Lower leg skin (tissue), 3 donors: ENCODE data around the gene OSBP2.

ENCODE experiments used
- POLR2A ChIP-seq, 2 donors: fragments of 450-650 bp; IDR thresholded peaks; one replicate each; pipeline ENCODE4 v1.6.1; 2016 to 2017; ENCODE audit warnings: antibody characterized with exemption in 2 of 2, mild to moderate bottlenecking in 1 of 2, moderate library complexity in 1 of 2
- TF ChIP-seq, protein P1 (sequence below), 3 donors: fragments of 450-650 bp; IDR thresholded peaks; one replicate each; pipeline ENCODE4 v1.5.1; 2016; ENCODE audit warnings: antibody characterized with exemption in 3 of 3, mild to moderate bottlenecking in 3 of 3, moderate library complexity in 2 of 3

DNA sequence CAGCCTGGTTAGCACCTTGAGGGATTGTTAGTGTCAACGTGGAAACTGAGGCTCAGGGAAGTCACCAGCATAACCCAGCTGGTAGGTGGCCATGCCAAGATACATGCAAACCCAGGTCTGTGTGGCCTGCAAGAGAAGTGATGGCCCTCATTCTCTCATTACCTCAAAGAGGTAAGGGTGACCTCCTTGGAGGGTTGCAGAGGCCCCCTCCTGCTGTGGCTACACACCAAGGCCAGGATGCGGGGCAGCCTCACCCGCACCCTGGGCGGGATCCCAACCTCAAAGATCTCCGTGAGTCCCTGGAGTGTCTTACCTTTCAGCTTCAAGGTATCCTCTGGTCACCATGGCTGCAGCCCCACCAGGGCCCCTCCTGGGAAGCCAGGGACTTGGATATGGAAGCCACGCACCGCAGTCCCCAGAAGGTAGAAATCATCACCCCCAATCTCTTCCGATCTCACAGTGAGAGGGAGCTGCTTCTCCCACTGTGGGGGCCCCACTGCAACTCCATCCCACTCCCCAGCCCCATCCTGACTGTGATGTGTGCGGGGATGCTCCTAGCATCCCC, 178.5 kb downstream of the OSBP2 start:
- TF ChIP-seq, protein P1, sequence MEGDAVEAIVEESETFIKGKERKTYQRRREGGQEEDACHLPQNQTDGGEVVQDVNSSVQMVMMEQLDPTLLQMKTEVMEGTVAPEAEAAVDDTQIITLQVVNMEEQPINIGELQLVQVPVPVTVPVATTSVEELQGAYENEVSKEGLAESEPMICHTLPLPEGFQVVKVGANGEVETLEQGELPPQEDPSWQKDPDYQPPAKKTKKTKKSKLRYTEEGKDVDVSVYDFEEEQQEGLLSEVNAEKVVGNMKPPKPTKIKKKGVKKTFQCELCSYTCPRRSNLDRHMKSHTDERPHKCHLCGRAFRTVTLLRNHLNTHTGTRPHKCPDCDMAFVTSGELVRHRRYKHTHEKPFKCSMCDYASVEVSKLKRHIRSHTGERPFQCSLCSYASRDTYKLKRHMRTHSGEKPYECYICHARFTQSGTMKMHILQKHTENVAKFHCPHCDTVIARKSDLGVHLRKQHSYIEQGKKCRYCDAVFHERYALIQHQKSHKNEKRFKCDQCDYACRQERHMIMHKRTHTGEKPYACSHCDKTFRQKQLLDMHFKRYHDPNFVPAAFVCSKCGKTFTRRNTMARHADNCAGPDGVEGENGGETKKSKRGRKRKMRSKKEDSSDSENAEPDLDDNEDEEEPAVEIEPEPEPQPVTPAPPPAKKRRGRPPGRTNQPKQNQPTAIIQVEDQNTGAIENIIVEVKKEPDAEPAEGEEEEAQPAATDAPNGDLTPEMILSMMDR (IDR thresholded peaks at IDR 0.05) = no peak
- TF ChIP-seq POLR2A (IDR thresholded peaks at IDR 0.05) = no peak
